T-helper 1 cell treated with Interleukin-12 subunit alpha and Interleukin-12 subunit beta and Interleukin-4 antibody, amounts not matched to agents 30 ng/mL and 1 ng/mL, for 36 hours (primary cell): Measurements from ENCODE around the gene PRM2. TPM values are rescaled to one million over a fixed set of nuclear protein-coding genes. Genes with fewer than 3 reads are reported as not detected.

Source experiments
- intact Hi-C: fragments of 100-400 bp; cut with micrococcal nuclease; formaldehyde crosslinking; loops from one replicate; pipeline ENCODE4 v1.15.1; 2024
- total RNA-seq: library from RNA; stranded (reverse); gene quantifications from 2 replicates; pipeline ENCODE4 v1.2.3, GENCODE V29; 2022

The PRM2 gene
- total RNA-seq, 1 donor from 2014 or later = not detected

DNA sequence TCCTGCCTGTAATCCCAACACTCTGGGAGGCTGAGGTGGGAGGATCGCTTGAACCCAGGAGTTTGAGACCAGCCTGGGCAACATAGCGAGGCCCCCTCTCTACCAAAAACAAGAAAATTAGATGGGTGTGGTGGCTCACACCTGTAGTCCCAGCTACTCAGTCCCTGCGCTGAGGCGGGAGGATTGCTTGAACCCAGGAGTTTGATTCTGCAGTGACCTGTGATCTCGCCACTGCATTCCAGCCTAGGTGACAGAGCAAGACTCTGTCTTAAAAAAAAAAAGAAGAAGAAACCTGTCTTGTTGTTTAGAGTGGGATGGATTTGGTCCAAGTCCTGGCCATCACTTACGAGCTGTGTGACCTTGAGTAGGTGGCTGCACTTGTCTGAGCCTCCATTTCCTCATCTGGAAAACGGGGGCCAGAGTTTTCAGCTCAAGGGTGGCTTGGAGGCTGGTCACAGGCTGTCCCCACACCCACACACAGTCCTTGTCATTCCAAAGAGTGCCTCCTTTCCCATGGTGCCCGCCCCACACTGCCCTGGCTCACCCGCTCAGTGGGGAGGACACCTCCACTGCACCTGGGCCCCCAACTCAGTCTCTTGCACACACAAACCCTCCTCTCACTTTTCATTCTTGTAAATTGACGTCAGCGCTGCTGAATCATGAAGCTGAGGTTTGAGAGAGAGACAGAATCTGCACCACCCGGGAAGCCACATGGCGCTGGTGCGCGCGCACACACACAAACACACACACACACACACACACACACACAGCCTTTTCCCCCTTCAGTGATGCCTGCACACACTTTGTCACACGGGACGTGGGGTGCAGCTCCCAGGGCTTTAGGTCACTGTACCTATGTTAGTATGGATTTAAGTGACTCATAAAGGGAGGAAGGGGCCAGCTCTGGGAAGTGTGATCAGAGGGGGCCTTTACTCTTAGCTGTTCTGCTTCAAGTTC lies 24.5 kb downstream of the PRM2 start:
- intact Hi-C loops = loop anchor here (1.0 to 10.0 kb wide), 8 partner anchors 27 to 663 kb away; partner anchors contain the start of genes CIITA, GSPT1, LITAF and ZC3H7A

DNA sequence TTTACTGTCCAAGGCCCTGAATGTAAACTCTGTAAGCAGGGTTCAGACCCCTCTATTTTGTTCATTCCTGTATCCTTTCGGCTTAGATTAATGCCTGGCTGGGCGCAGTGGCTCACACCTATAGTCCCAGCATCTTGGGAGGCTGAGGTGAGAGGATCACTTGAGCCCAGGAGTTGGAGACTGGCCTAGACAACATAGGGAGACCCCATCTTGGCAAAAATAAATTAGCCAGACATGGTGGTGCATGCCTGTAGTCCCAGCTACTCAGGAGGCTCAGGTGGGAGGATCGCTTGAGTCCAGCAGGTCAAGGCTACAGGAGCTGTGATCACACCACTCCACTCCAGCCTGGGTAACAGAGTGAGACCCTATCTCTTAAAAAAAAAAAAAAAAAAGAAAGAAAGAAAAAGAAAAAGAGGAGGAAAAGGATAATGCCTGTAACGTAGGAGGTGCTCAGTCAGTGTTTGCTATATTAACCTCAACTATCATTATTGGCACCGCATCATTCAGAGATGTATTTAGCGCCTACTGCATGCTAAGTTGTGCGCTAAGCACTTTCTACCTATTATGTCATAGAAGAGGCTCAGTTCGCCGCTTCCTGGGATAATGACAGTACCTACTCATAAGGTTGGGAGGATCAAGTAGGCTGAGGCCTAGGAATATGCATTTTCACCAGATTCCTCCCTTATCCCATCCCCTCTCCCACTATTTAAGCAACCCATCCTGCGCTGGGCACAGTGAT lies 25.3 kb downstream of the PRM2 start:
- intact Hi-C loops = loop anchor here (5.0 to 10.0 kb wide), 5 partner anchors 59 to 664 kb away; partner anchors contain the start of genes CIITA, GSPT1, LITAF and ZC3H7A

DNA sequence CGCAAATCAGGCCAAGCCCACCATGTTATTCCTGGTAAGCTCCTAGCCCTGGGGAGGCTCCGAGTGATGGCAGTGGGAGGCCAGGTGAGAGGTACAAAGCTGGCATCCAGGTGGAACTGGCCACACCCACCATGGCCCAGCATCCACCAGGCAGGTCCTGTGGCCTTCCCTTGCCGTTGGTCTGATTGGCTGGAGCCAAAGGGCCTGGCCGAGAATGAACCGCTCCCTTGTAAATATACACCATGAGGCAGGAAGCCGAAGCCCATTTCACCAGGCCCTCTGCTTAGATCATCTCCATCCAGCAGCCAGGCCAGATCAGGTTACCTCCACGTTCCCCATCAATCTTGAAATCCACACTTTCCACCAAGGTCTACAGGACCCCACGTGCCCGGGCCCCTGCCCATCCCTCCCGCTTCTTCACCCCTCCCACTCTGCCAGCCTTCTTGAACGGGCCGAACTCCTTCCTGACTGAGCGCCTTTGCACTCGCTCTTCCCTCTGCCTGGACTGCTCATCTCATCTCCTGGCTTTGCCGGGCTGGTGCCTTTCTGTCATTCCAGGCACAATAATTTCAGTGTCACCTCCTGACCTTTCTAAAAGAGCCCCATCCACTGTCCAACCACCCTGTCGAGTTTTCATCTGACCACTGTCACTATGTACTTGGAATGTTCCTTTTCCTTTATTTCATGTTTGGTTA lies 26.0 kb downstream of the PRM2 start:
- intact Hi-C loops = loop anchor here (5.0 to 10.0 kb wide), 5 partner anchors 58 to 665 kb away; partner anchors contain the start of genes CIITA, GSPT1, LITAF and ZC3H7A

- intact Hi-C loops = loop anchor here (5.0 to 10.0 kb wide), 5 partner anchors 57 to 665 kb away; partner anchors contain the start of genes CIITA, GSPT1, LITAF and ZC3H7A
Measured at GRCh38 chr16:11249233-11250061, 26.8 kb downstream of the PRM2 start.

- intact Hi-C loops = no loop called here
Measured at GRCh38 chr16:11248133-11248532, 28.1 kb downstream of the PRM2 start.

- intact Hi-C loops = no loop called here
Measured at GRCh38 chr16:11245988-11246387, 30.3 kb downstream of the PRM2 start.

- intact Hi-C loops = no loop called here
Measured at GRCh38 chr16:11245222-11245737, 31.0 kb downstream of the PRM2 start.

DNA sequence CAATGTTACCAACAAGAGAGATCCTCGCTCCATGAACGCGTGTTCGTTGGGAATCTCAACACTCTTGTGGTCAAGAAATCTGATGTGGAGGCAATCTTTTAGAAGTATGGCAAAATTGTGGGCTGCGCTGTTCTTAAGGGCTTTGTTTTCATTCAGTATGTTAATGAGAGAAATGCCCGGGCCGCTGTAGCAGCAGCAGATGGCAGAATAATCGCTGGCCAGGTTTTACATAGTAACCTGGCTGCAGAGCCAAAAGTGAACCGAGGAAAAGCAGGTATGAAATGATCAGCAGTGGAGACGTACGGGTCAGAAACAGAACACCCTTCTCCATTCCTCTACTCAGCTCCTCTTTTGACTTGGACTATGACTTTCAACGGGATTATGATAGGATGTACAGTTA lies 33.6 kb downstream of the PRM2 start:
- intact Hi-C loops = loop anchor here (1.0 kb wide), 1 partner anchor 8 kb away; no protein-coding TSS in a partner anchor

GRCh38 chr16:11241480-11242204 lies 34.6 kb downstream of the PRM2 start:
- intact Hi-C loops = no loop called here

- intact Hi-C loops = no loop called here
Measured at GRCh38 chr16:11240636-11241473, 35.4 kb downstream of the PRM2 start.

DNA sequence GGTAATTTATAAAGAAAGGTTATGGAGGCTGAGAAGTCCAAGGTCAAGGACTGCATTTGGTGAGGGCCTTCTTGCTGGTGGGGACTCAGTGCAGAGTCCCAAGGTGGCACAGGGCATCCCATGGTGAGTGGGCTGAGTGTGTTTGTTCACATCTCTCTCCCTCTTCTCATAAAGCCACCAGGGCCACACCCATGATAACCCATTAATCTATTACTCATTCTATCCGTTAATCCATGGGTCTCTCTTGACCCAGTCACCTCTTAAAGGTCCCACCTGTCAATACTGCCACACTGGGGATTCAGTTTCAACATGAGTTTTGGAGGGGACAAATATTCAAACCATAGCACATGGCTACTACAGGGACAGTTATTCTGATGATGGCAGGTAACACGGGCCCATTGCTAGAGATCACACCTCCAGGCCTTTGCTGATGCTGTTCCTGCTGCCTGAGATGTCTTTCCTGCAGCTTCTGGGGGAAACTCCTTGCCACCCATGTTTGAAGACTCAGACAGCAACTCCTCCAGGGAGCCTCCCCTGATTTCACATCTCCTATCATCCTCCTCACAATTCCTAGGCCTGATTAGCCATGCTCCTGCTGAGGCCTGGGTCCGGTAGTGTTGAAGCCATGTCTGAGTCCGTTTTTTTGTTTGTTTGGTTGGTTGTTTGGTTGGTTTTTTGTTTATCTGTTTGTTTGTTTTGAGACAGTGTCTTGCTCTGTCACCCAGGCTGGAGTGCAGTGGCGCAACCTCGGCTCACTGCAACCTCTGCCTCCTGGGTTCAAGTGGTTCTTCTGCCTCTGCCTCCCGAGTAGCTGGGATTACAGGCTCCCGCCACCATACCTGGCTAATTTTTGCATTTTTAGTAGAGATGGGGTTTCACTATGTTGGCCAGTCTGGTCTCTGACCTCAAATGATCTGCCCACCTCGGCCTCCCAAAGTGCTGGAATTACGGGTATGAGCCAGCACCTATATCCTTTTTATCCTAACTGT lies 36.3 kb downstream of the PRM2 start:
- intact Hi-C loops = no loop called here

GRCh38 chr16:11238272-11239202 lies 37.7 kb downstream of the PRM2 start:
- intact Hi-C loops = no loop called here

DNA sequence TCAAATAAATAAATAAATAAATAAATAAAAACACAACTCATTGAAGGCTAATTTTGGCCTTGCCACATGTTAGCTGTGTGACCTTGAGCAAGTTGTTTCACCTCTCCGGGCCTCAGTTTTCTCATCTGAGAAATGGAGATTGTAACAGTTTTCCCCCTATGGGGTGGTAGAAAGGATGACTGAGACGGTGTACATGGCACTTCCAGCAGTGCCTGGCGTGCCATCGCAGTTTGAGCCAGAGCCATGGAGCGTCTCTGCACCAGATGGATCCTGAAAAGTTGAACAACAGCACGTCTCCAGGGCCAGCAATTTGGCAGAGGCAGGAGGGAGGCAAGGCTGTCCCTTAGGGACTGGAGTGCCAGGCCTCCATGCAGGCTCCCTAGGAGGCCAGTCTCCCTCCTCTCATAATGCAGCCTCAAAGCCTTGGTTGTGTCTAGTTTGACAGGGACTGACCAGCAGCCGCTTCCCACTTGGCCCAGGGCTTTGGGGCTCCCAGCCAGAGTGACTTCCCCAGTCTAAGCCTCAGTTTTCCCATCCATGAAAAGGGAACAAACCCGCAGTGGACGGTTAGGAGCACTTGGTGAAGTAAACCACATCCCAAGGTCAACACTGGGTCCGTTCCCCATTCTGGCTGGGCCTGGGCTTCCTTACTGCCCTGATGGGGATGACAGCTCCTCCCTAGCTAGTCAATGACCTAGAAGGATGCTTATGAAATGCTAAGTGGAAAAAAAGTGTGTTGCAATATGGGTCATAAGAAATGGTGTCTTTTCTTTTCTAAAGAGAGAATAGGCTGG lies 39.6 kb downstream of the PRM2 start:
- intact Hi-C loops = no loop called here

DNA sequence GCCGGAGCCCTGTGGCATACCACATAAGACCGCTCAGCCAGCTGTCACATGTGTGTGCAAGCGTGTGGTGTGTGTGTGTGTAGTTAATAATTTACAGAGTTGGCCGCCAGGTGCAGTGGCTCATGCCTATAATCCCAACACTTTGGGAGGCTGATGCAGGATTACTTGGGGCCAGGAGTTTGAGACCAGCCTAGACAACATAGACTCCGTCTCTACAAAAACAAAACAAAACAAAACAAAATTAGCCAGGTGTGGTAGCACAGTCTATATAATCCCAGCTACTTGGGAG lies 40.6 kb downstream of the PRM2 start:
- intact Hi-C loops = no loop called here

- intact Hi-C loops = loop anchor here (1.0 kb wide), 1 partner anchor 8 kb away; no protein-coding TSS in a partner anchor
Measured at GRCh38 chr16:11234884-11235702, 41.2 kb downstream of the PRM2 start.
